Activated naive CD4-positive, alpha-beta T cell treated with anti-CD3 and anti-CD28 coated beads, Interleukin-2, amount 50 U/mL, for 72 hours (primary cell): ENCODE measurements around the gene PDE6D. TPM values are rescaled to one million over a fixed set of nuclear protein-coding genes. Genes with fewer than 3 reads are reported as not detected.

Experiments
- ATAC-seq, 2 donors: fragments of 150-1000 bp; cut with Tn5 transposase; 2 replicates each; pipeline ENCODE4 v1.10.0; 2021; ENCODE audit warnings: mild to moderate bottlenecking in 2 of 2, moderate library complexity in 2 of 2
- DNase-seq, 2 donors: peaks; one replicate each; pipeline ENCODE4 v3.0.0; 2021 to 2022; ENCODE audit warnings: low spot score in 2 of 2
- H3K27ac Mint-ChIP-seq, 2 donors: one replicate each; pipeline ENCODE4 v1.8.0; 2022; ENCODE audit warnings: mild to moderate bottlenecking in 2 of 2, mixed read lengths in 2 of 2
- H3K36me3 Mint-ChIP-seq, 2 donors: one replicate each; pipeline ENCODE4 v1.8.0; 2022; ENCODE audit warnings: mixed read lengths in 2 of 2
- H3K9me3 Mint-ChIP-seq, 2 donors: one replicate each; pipeline ENCODE4 v1.8.0; 2022; ENCODE audit warnings: mixed read lengths in 2 of 2
- total RNA-seq, 2 donors: library from RNA; stranded (reverse); gene quantifications; one replicate each; pipeline ENCODE4 v1.2.3, GENCODE V29; 2022

PDE6D gene
- total RNA-seq, 2 donors from 2014 or later: 25.4 to 26.3 TPM

GRCh38 chr2:231737761-231738160 is 43.3 kb downstream of the PDE6D start:
- no peak for ATAC-seq
- no peak for DNase-seq
- H3K27ac Mint-ChIP-seq: no peak overlapping the region
- H3K36me3 Mint-ChIP-seq: no peaks in the 10 kb centered on the region
- no peaks in the 10 kb centered on the region for H3K9me3 Mint-ChIP-seq

DNA sequence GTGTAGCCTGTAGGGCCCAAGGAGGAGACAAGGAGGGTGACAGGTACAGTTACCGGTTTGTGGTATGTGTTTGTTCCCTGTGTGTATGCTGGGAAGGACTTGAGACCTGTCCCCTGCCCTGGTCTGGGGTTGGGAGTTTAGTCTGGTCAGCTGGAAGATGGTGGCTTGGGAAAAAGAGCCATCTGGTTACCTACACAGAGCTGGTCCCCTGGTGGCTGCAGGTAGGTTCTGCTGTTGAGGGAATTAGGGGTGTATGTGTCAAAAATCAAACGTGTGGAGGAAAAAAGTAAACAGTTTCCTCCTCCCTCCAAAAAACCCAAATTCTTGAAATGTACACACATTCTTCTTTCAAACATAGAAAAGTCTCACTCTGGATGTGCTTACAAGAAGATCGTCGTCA is 48.5 kb downstream of the PDE6D start:
- DNase-seq (no peak), ATAC-seq (no peak)
- no peak overlapping the region for H3K27ac Mint-ChIP-seq
- H3K36me3 Mint-ChIP-seq: no peaks in the 10 kb centered on the region
- H3K9me3 Mint-ChIP-seq: no peaks in the 10 kb centered on the region

DNA sequence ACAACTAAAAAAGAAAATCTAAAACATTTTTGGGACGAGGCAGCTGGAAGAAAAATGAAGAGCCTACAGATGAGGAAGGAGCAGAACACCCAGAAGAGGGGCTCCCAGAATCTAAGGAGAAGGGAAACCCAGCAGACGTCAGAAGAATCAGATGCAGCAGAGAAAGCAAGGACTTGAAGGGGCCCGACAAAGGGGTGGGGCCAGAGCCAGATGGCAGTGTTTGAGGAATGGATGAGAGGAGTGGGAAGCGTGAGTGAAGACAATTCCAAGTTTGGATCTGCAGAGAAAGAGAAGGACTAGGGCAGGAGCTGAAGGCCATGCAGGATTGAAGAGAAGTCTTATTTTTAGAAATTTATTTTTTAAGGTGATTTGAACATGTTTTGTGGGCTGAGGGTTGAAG is 53.5 kb downstream of the PDE6D start:
- ATAC-seq (no peak), DNase-seq (no peak)
- no peaks in the 10 kb centered on the region for H3K36me3 Mint-ChIP-seq
- no peaks in the 10 kb centered on the region for H3K9me3 Mint-ChIP-seq
- peak overlapping the region in 1 of 2 donors; percentile 76 for H3K27ac Mint-ChIP-seq

DNA sequence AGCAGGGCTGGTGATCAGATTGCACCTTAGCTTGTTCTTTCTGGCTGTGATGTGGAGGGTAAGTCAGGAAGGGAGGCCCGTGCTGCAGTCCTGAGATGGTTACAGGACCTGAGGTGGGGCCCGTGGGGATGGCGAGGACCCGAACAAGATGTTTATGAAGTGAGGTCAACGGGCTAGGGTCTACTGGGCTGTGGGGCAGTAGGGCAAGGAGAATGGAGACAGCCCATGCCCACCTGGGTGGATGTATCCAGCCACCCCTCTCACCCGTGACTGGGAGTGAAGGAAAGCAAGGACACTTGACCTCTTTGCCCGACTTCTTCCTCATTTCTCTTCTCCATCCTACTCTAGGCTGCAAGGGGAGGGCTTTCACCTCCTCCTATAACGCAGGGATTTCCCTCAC is 54.8 kb downstream of the PDE6D start:
- Mint-ChIP-seq H3K9me3 (no peaks in the 10 kb centered on the region), H3K36me3 (no peaks in the 10 kb centered on the region), H3K27ac (no peak overlapping the region)
- DNase-seq (no peak), ATAC-seq (no peak)

- DNase-seq (no peak), ATAC-seq (no peak)
- no peak overlapping the region for H3K27ac Mint-ChIP-seq
- no peaks in the 10 kb centered on the region for H3K36me3 Mint-ChIP-seq
- H3K9me3 Mint-ChIP-seq: no peaks in the 10 kb centered on the region
Measured at GRCh38 chr2:231725476-231725875, 55.6 kb downstream of the PDE6D start.

- DNase-seq (no peak), ATAC-seq (no peak)
- no peaks in the 10 kb centered on the region for H3K36me3 Mint-ChIP-seq
- H3K9me3 Mint-ChIP-seq: no peaks in the 10 kb centered on the region
- no peak overlapping the region for H3K27ac Mint-ChIP-seq
Measured at GRCh38 chr2:231722721-231723307, 58.3 kb downstream of the PDE6D start.

DNA sequence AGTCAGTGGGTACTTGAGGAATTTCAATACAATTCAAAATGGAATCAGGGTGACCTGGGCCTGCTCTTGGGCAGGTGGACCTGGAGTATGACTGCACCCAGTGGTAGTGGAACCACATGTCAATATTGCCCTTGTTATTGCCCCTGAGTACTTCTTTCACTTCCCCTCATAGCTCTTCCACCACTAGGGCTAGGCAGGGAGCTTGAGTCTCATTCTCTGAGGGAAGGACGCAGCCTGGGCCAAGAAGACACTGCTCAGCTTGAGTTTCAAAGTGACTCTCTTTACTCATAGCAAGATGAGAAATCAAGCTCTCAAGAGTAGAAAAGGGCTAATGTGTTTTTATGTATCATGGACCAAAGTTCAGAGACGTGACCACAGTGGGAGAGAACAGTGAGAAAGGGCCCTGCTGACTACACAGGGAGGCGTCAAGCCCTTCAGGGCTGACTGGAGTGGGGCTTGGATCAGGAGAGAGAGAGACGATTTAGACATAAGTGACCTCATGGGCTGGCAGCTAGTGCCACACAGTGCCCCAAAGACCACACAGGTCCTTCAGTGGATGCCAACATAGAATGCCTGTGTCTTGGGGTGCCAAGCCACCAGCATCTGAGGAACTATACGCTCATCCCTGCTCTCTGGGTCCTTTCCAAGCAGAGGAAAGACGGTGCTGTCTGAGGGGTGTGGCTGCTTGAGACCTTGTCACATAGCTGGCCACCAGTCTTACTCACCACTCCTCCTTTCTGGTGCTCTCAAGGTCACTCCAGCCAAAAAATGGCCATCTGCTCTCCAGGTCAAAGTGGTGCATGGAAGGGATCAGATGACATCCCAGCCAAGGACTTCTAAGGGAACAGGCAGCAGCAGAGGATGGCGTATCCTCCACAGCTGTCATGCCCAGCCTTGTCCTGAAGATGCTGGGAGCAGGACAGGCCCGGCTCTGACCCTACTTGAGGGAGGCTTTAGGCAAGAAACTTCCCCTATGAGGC is 59.8 kb downstream of the PDE6D start:
- Mint-ChIP-seq H3K27ac (peak overlapping the region in 1 of 2 donors; percentile 55), H3K36me3 (no peaks in the 10 kb centered on the region), H3K9me3 (no peaks in the 10 kb centered on the region)
- peak; percentile 21 to 22 for ATAC-seq
- no peak for DNase-seq

- DNase-seq: no peak
- H3K36me3 Mint-ChIP-seq: no peaks in the 10 kb centered on the region
- H3K27ac Mint-ChIP-seq: no peak overlapping the region
- no peaks in the 10 kb centered on the region for H3K9me3 Mint-ChIP-seq
- peak in 1 of 2 donors; percentile 3 for ATAC-seq
Measured at GRCh38 chr2:231720292-231720986, 60.6 kb downstream of the PDE6D start.

DNA sequence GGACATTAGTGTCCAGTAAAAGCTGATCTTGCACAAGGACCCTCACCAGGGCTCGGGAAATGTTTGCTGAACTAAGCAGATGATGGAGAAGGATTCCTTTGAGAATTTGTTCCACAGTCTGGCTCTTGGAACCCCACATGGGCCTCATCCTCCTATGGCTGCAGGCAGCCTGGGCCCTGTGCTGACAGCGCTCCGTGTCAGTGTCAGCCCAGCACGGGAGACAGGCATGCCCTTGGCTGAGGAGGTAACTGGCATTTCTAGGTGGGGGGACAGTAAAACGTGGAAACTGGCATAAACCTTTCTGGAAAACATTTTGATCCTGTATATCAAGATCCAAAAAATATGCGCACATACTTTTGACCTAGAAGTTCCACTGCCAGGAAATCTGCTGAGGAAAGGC is 62.3 kb downstream of the PDE6D start:
- ATAC-seq: no peak
- Mint-ChIP-seq H3K36me3 (no peaks in the 10 kb centered on the region), H3K27ac (no peak overlapping the region), H3K9me3 (no peaks in the 10 kb centered on the region)
- DNase-seq: no peak

GRCh38 chr2:231717281-231718171 is 63.6 kb downstream of the PDE6D start:
- H3K9me3 Mint-ChIP-seq: no peaks in the 10 kb centered on the region
- ATAC-seq (peak; percentile 15 to 40), DNase-seq (peak; percentile 25 to 66)
- H3K36me3 Mint-ChIP-seq: peaks cover 2 to 7% of the 10 kb centered on the region in 2 donors
- H3K27ac Mint-ChIP-seq: peak overlapping the region; percentile 4 to 92

DNA sequence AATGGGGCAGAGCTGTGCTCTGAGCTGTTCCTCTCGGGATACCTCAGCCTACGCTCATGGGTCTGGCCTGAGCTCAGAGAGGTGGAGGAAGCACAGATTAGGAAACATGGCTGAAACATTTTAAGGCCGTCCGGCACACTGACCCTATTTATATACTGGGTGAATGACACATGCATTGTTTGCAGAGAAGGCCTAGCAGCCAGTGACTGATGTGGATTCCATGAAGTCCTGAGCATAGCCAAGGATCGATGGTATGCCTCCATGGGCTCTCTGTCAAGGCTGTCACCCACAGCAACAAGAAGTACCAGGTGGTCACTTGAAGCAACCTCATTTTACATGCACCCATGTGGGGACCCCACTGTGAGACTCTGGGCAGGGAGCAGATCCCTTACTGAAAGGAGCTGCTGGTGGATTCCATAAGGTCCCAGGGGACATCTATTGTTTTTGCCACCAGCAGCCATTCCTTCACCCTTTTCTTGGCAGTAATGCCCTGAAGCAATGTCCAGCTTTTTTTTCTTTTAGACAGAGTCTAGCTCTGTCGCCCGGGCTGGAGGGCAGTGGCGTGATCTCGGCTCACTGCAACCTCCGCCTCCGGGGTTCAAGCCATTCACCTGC is 64.3 kb downstream of the PDE6D start:
- DNase-seq (no peak), ATAC-seq (no peak)
- H3K36me3 Mint-ChIP-seq: peaks cover 9 to 15% of the 10 kb centered on the region in 2 donors
- H3K27ac Mint-ChIP-seq: peak overlapping the region; percentile 92 to 99
- no peaks in the 10 kb centered on the region for H3K9me3 Mint-ChIP-seq

DNA sequence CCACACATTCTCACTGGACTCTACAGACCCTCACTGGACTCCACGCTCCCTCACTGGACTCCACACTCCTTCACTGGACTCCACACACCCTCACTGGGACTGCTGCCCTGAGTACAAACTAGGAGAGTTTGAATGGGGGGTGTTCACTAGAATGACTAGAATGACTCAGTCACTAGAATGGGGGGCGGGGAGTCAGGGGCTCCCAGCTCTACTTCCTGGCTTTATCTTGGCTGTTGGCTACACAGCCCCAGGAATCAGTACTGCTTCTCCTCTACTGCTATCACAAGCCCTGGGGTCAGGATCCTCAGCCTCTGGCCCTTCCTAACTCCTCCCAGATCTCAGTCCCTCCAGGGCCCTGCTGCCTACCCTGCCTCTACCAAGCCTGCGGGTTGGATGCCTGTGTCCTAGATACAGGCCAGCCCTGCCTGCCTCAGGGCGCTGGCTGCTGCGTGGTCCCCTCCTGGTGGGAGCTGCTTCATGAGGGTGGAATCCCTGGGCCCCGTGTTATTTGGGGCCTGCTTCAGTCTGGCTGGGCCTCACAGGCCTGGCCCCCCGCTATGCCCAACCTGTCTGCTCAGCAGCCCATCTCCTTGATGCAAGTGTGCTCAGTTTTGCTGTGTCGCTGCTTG is 65.0 kb downstream of the PDE6D start:
- Mint-ChIP-seq H3K27ac (peak overlapping the region; percentile 92 to 99), H3K36me3 (peaks cover 16 to 21% of the 10 kb centered on the region in 2 donors), H3K9me3 (no peaks in the 10 kb centered on the region)
- no peak for DNase-seq
- ATAC-seq: peak in 1 of 2 donors; percentile 4

- ATAC-seq: no peak
- DNase-seq: no peak
- Mint-ChIP-seq H3K27ac (peak overlapping the region; percentile 92 to 99), H3K9me3 (no peaks in the 10 kb centered on the region), H3K36me3 (peaks cover 20 to 26% of the 10 kb centered on the region in 2 donors)
Measured at GRCh38 chr2:231715499-231715837, 65.6 kb downstream of the PDE6D start.

DNA sequence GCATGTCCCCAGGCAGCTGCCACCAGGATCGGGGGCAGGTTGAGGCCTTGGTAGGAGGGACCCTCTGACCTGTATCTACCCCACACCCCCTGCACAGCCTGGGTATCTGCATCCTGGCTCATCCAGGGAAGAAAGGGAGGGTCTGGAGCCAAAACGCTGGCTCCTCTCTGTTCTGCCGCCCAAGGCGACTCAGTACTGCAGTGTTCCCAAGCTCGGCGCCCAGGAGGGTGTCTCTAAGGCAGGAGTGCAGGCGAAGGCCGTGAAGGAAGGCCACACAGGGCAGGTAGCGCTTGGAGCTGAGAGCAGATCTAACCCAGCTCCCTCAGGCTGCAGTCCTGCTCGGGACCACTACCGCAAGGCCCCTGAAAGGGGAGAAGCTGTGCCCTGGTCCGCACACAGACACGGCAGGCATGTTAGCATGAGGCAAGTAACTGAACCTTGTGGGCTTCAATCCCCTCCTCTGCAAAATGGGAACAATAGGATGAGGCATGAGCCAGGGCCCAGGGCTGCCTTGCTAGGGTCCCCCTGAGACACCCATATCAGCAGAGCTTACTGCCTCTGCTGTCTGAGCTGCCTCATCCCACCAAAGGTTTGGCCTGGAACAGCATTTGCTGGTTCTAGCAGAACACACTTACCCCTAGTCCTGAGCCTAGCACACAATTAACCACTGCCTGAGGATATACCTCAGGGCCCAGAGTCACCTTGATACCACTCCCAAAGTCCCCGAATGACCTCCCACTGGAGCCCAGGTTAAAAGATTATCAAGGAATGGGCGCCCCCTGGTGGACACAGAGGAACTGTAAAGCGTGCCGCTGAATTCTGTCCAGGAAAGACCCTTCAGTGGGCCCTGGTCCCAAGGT is 66.2 kb downstream of the PDE6D start:
- Mint-ChIP-seq H3K9me3 (no peaks in the 10 kb centered on the region), H3K36me3 (peaks cover 22 to 29% of the 10 kb centered on the region in 2 donors), H3K27ac (peak overlapping the region; percentile 92 to 99)
- DNase-seq (peak; percentile 80 to 89), ATAC-seq (peak; percentile 24 to 25)
